Measurements from ENCODE around the gene OTUB2. TPM values are rescaled to one million over a fixed set of nuclear protein-coding genes. Genes with fewer than 3 reads are reported as not detected.

Gene OTUB2
- total RNA-seq, 1 donor from 2014 or later: 1.9 TPM

- Mint-ChIP-seq H3K4me3 (ENCODE audit: unreplicated experiment) (no peak overlapping the region), H3K4me1 (ENCODE audit: low read depth) (peaks cover 12% of the 10 kb centered on the region), H3K9me3 (ENCODE audit: low read depth) (no peaks in the 10 kb centered on the region), H3K27ac (ENCODE audit: unreplicated experiment) (no peak overlapping the region), H3K27me3 (ENCODE audit: low read depth) (peaks cover 39% of the 10 kb centered on the region), H3K36me3 (ENCODE audit: low read depth) (no peaks in the 10 kb centered on the region)
- TF ChIP-seq, protein P1, sequence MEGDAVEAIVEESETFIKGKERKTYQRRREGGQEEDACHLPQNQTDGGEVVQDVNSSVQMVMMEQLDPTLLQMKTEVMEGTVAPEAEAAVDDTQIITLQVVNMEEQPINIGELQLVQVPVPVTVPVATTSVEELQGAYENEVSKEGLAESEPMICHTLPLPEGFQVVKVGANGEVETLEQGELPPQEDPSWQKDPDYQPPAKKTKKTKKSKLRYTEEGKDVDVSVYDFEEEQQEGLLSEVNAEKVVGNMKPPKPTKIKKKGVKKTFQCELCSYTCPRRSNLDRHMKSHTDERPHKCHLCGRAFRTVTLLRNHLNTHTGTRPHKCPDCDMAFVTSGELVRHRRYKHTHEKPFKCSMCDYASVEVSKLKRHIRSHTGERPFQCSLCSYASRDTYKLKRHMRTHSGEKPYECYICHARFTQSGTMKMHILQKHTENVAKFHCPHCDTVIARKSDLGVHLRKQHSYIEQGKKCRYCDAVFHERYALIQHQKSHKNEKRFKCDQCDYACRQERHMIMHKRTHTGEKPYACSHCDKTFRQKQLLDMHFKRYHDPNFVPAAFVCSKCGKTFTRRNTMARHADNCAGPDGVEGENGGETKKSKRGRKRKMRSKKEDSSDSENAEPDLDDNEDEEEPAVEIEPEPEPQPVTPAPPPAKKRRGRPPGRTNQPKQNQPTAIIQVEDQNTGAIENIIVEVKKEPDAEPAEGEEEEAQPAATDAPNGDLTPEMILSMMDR (IDR thresholded peaks at IDR 0.05): no peak
- DNase-seq (ENCODE audit: low spot score): no peak
Measured at GRCh38 chr14:94008234-94008633, 17.9 kb upstream of the OTUB2 start.

DNA sequence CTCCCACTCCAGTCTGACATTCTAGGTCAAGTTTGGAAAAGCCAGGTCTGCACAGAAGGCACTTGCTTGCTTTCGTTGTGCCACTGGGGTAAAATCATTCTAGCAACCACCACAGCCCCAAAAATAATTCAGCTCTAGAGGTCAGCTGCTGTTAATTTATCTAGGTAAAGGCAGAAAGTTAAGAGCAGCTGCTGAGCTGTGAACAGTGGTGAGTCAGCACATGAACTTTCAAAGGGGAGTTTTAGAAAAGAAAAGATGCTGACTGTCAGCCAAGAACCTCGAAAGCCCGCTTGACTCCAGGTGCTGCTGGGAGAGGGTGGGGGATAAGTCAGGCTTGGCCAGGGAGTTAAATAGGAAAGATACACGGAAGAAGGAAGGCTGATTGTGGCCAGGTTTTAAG, 16.4 kb upstream of the OTUB2 start:
- Mint-ChIP-seq H3K36me3 (ENCODE audit: low read depth) (no peaks in the 10 kb centered on the region), H3K9me3 (ENCODE audit: low read depth) (no peaks in the 10 kb centered on the region), H3K27ac (ENCODE audit: unreplicated experiment) (no peak overlapping the region), H3K27me3 (ENCODE audit: low read depth) (peaks cover 31% of the 10 kb centered on the region), H3K4me1 (ENCODE audit: low read depth) (peaks cover 12% of the 10 kb centered on the region), H3K4me3 (ENCODE audit: unreplicated experiment) (no peak overlapping the region)
- TF ChIP-seq, protein P1 (IDR thresholded peaks at IDR 0.05): no peak
- no peak for DNase-seq (ENCODE audit: low spot score)

- Mint-ChIP-seq H3K4me3 (ENCODE audit: unreplicated experiment) (no peak overlapping the region), H3K36me3 (ENCODE audit: low read depth) (no peaks in the 10 kb centered on the region), H3K27ac (ENCODE audit: unreplicated experiment) (no peak overlapping the region), H3K27me3 (ENCODE audit: low read depth) (peaks cover 29% of the 10 kb centered on the region), H3K4me1 (ENCODE audit: low read depth) (peaks cover 12% of the 10 kb centered on the region), H3K9me3 (ENCODE audit: low read depth) (no peaks in the 10 kb centered on the region)
- TF ChIP-seq, protein P1 (IDR thresholded peaks at IDR 0.05): no peak
- DNase-seq (ENCODE audit: low spot score): no peak
Measured at GRCh38 chr14:94010625-94011024, 15.5 kb upstream of the OTUB2 start.

DNA sequence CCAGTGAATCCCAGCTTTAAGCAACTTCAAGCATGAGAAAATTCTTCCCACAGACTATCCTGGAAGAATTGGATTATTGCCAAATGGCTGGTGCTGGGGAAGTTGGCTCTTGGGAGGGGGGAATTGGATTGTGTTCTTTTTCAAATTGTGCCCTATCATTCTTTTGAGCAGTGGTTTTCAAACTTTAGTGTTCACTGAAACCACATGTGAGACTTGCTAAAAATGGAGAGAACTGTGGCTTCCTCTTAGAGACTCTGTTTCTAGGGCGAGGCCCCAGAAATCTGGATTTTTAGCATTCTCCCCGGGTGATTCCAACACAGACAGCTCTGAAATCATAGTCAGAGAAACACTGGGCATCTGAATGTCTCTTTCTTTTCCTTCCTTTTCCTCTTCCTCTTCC, 14.3 kb upstream of the OTUB2 start:
- DNase-seq (ENCODE audit: low spot score): no peak
- no peaks in the 10 kb centered on the region for H3K9me3 Mint-ChIP-seq (ENCODE audit: low read depth)
- peaks cover 29% of the 10 kb centered on the region for H3K27me3 Mint-ChIP-seq (ENCODE audit: low read depth)
- TF ChIP-seq, protein P1 (IDR thresholded peaks at IDR 0.05): no peak
- no peak overlapping the region for H3K4me3 Mint-ChIP-seq (ENCODE audit: unreplicated experiment)
- peaks cover 12% of the 10 kb centered on the region for H3K4me1 Mint-ChIP-seq (ENCODE audit: low read depth)
- no peaks in the 10 kb centered on the region for H3K36me3 Mint-ChIP-seq (ENCODE audit: low read depth)
- H3K27ac Mint-ChIP-seq (ENCODE audit: unreplicated experiment): peak overlapping the region; percentile 36

DNA sequence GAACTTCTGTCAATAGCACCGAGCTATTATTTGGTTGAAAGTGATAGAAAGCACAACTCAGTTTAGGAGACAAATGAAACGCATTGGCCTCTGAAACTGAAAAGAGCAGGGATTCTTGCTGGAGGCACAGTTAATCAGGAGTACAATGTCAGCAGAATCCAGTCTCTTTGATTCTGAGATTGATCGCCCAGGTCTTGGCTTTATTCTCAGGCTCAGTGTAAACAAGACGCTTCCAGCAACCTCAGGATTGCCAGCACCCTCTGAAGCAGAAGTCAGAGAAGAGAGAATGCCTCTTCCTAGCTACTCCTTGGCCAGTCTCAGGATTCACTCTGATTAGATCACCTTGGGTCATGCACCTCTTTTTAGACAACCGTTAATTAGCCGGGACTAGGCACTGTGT, 11.8 kb upstream of the OTUB2 start:
- peaks cover 29% of the 10 kb centered on the region for H3K27me3 Mint-ChIP-seq (ENCODE audit: low read depth)
- H3K9me3 Mint-ChIP-seq (ENCODE audit: low read depth): no peaks in the 10 kb centered on the region
- peaks cover 12% of the 10 kb centered on the region for H3K4me1 Mint-ChIP-seq (ENCODE audit: low read depth)
- TF ChIP-seq, protein P1 (IDR thresholded peaks at IDR 0.05): no peak
- H3K4me3 Mint-ChIP-seq (ENCODE audit: unreplicated experiment): no peak overlapping the region
- DNase-seq (ENCODE audit: low spot score): no peak
- no peaks in the 10 kb centered on the region for H3K36me3 Mint-ChIP-seq (ENCODE audit: low read depth)
- no peak overlapping the region for H3K27ac Mint-ChIP-seq (ENCODE audit: unreplicated experiment)
